Endothelial cell (in vitro differentiated cells): Measurements from ENCODE around the gene OTOG. TPM values are rescaled to one million over a fixed set of nuclear protein-coding genes. Genes with fewer than 3 reads are reported as not detected.

ENCODE experiments used
- DNase-seq: peaks from one replicate; pipeline ENCODE4 v3.0.0; 2021; ENCODE audit warnings: low spot score
- H3K27ac Mint-ChIP-seq: one replicate; pipeline ENCODE4 v1.8.0; 2021; ENCODE audit warnings: mixed read lengths, inconsistent platforms; ENCODE audit not compliant: unreplicated experiment
- H3K27me3 Mint-ChIP-seq: one replicate; pipeline ENCODE4 v1.8.0; 2021; ENCODE audit warnings: mild to moderate bottlenecking, moderate library complexity, mixed read lengths, inconsistent platforms; ENCODE audit not compliant: unreplicated experiment
- H3K36me3 Mint-ChIP-seq: one replicate; pipeline ENCODE4 v1.8.0; 2021; ENCODE audit warnings: mild to moderate bottlenecking, low read depth, mixed read lengths, inconsistent platforms; ENCODE audit not compliant: unreplicated experiment
- H3K4me1 Mint-ChIP-seq: one replicate; pipeline ENCODE4 v1.8.0; 2021; ENCODE audit warnings: mild to moderate bottlenecking, mixed read lengths, inconsistent platforms; ENCODE audit not compliant: unreplicated experiment
- H3K4me3 Mint-ChIP-seq: one replicate; pipeline ENCODE4 v1.8.0; 2021; ENCODE audit warnings: mild to moderate bottlenecking, mixed read lengths, inconsistent platforms; ENCODE audit not compliant: unreplicated experiment
- H3K9me3 Mint-ChIP-seq: one replicate; pipeline ENCODE4 v1.8.0; 2021; ENCODE audit warnings: mixed read lengths, inconsistent platforms; ENCODE audit not compliant: unreplicated experiment
- total RNA-seq: library from RNA; stranded (reverse); fragmentation: NEBNext Ultra II Directional; extraction: Animal tissue kit (Norgen Biotek cat#: 25700); gene quantifications from one replicate; pipeline ENCODE4 v1.2.1, GENCODE V29; 2021; ENCODE audit not compliant: unreplicated experiment
- TF ChIP-seq, protein P1 (sequence below): fragments of 200-600 bp; sonication (generic); IDR thresholded peaks from one replicate; pipeline ENCODE4 v1.5.0; 2021; ENCODE audit warnings: antibody characterized with exemption; ENCODE audit not compliant: unreplicated experiment

OTOG gene
- total RNA-seq, 1 donor from 2014 or later, result 0.13 TPM

DNA sequence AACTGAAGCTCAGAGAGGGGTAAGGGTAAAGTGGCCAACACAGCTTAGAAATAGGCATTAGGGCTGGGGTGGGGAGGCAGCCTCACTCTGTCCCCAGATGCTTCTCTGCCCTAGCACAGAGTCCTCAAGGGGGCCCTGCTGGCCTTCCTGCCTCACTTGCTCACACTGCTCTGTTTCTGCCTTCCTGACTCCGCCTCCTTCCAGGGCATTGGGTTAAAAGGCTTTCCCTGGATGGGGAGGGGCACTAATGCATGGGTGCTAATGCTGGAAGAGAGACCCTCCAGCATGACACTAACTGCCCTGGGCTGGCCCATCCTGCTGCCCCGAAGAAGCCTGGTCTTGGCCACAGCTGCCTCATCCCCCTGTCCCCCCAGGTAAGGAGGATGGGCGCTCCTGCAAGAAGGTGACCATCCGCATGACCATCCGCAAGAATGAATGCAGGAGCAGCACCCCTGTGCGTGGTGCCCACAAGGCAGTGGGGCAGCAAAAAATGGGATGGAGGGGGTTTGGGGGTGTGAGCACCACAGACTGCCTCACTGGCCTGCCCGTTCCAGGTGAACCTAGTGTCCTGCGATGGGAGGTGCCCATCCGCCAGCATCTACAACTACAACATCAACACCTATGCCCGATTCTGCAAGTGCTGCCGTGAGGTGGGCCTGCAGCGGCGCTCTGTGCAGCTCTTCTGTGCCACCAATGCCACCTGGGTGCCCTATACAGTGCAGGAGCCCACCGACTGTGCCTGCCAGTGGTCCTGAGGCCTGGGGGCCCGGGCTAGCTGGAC is 98.3 kb downstream of the OTOG start:
- Mint-ChIP-seq H3K27me3 (peaks cover 11% of the 10 kb centered on the region), H3K4me3 (no peak overlapping the region), H3K27ac (no peak overlapping the region), H3K9me3 (no peaks in the 10 kb centered on the region), H3K4me1 (peaks cover 8% of the 10 kb centered on the region), H3K36me3 (peaks cover 4% of the 10 kb centered on the region)
- DNase-seq, result no peak
- TF ChIP-seq, protein P1, sequence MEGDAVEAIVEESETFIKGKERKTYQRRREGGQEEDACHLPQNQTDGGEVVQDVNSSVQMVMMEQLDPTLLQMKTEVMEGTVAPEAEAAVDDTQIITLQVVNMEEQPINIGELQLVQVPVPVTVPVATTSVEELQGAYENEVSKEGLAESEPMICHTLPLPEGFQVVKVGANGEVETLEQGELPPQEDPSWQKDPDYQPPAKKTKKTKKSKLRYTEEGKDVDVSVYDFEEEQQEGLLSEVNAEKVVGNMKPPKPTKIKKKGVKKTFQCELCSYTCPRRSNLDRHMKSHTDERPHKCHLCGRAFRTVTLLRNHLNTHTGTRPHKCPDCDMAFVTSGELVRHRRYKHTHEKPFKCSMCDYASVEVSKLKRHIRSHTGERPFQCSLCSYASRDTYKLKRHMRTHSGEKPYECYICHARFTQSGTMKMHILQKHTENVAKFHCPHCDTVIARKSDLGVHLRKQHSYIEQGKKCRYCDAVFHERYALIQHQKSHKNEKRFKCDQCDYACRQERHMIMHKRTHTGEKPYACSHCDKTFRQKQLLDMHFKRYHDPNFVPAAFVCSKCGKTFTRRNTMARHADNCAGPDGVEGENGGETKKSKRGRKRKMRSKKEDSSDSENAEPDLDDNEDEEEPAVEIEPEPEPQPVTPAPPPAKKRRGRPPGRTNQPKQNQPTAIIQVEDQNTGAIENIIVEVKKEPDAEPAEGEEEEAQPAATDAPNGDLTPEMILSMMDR, result no peak

DNA sequence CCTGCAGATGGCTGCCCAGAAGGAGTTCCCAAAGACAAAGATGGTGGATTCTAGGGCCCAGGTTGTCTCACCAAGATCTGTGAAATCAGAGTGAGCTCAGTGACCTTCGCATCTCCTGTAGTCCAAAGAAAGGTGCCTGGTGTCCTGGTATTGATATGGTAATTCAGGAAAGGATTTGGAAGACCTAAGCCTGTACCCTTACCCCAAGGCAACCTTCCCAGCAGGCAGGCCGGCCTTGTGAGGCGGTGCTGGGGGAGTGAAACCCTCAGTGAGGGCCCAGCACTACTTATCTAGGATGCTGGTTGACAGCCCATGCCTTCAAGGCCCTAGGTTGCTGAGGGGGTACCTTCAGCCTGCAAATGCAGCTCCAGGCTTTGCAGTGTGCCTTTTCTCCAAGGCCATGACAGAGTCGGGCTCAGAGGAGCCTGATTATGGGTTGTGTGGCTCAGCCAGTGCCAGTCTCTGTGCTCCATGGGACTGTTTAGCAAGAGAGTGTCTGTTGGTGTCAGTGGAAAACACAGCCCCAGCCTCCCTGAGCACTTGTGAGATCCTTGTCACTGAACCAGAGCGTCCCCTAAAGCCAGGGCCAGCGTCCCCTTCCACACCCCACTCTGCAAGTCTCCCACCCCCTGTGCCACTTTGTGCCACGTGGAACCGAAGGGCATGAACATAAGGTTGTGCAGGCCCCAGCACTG is 99.5 kb downstream of the OTOG start:
- DNase-seq, result no peak
- H3K9me3 Mint-ChIP-seq, result no peaks in the 10 kb centered on the region
- H3K27ac Mint-ChIP-seq, result no peak overlapping the region
- peaks cover 13% of the 10 kb centered on the region for H3K27me3 Mint-ChIP-seq
- no peak overlapping the region for H3K4me3 Mint-ChIP-seq
- peaks cover 8% of the 10 kb centered on the region for H3K4me1 Mint-ChIP-seq
- TF ChIP-seq, protein P1, result no peak
- H3K36me3 Mint-ChIP-seq, result peaks cover 4% of the 10 kb centered on the region

DNA sequence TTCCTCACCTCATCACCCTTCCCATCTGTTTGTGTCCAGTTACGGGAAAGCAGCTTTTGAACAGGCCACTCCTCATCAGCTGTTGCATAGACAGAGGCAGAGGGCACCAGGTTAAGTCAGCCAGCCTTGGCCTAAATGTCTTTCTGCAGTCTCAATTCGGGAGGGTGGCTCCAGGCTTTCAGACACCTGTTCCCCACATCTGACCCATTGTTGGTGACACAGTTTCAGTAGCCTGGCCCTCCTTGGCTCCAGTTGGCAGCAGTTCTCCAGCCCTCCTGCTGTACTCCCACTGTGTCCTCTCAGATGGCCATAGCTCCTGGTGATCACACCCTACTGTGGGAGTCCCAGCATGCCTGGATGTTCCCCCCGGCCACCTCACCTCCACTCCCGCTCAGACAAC is 101.5 kb downstream of the OTOG start:
- peaks cover 8% of the 10 kb centered on the region for H3K4me1 Mint-ChIP-seq
- H3K27ac Mint-ChIP-seq, result no peak overlapping the region
- H3K27me3 Mint-ChIP-seq, result peaks cover 12% of the 10 kb centered on the region
- H3K4me3 Mint-ChIP-seq, result no peak overlapping the region
- TF ChIP-seq, protein P1, result no peak
- DNase-seq, result no peak
- H3K9me3 Mint-ChIP-seq, result no peaks in the 10 kb centered on the region
- peaks cover 4% of the 10 kb centered on the region for H3K36me3 Mint-ChIP-seq

DNA sequence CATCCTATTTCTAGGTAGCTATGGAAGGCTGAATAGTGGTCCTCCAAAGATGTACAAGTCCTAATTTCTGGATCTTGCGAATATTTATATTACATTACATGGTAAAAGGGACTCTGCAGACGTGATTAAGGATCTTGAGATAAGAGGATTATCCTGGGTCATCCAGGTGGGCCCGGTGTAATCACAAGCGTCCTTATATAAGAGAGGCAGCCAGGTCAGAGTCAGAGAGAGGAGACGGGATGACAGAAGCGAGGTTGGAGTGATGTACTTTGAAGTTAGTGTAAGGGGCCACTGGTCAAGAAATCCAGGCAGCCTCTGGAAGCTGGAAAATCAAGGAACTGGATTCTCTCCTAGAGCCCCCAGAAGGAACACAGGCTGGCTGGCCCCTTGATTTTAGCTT is 102.2 kb downstream of the OTOG start:
- Mint-ChIP-seq H3K9me3 (no peaks in the 10 kb centered on the region), H3K4me1 (peaks cover 8% of the 10 kb centered on the region), H3K27me3 (peaks cover 12% of the 10 kb centered on the region), H3K27ac (no peak overlapping the region), H3K36me3 (peaks cover 4% of the 10 kb centered on the region), H3K4me3 (no peak overlapping the region)
- TF ChIP-seq, protein P1, result no peak
- no peak for DNase-seq

DNA sequence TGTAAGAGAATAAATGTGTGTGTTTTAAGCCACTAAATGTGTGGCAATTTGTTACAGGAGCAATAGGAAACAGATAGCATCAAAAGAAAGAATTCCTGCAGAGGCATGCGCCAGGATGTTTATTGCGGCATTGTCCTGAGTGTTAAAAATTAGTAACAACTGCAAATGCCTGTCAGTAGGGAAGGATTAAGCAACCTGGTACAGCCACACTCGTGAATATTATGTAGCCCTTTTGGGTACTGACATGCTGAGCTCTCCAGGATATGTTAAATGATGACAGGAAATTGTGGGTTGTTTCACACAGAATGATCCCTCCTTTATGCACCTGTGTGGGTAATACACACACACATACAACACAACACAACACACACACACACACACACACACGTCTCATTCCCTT is 102.6 kb downstream of the OTOG start:
- Mint-ChIP-seq H3K4me3 (no peak overlapping the region), H3K9me3 (no peaks in the 10 kb centered on the region), H3K27ac (no peak overlapping the region), H3K4me1 (peaks cover 8% of the 10 kb centered on the region), H3K36me3 (peaks cover 4% of the 10 kb centered on the region), H3K27me3 (peaks cover 10% of the 10 kb centered on the region)
- no peak for DNase-seq
- TF ChIP-seq, protein P1, result no peak
